ENCODE measurements around the gene FAM149B1.
"Not testable (repeated sequence)": the region's sequence is repeated elsewhere in the genome, so short reads cannot be mapped to it uniquely, and the experiment has no call there.

Gene FAM149B1

DNA sequence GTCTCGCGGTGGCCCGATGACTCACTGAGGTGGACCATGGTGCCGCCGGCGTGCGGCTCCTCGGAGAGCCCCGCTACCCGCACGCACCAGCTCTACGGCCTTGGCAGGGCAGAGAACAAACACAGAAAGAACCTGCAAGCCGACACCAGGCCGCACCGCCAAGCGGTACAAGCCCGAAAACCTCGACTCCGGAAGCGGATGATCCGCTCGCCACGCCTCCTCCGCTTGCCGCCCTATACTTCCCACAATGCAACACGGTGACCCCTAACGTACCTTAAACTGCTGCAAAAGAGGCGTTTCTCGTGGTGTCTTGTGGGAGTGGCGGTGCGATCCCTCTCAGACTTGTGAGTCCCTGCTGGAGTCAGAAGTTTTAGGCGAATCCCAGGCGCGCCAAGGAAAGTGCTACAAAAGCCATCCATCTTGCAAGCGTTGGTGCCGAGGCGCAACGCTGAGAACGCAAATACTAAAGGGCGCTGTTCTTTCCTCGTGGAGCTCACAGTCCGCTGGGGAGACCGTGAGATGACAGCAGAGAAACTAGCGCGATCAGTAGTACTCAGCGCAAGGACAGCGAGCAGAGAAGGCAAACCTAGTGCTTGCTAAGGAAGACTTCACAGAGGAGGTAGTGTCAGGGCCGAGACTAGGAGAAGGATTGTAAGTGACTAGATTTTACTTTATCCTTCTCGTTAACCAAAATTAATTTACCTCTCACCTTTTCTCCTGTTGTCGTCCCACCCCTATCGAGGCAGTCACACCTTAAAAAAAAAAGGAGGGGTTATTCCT, 84.7 kb downstream of the FAM149B1 start, which contains the start of gene MRPS16:
Gene MRPS16, minus strand, starts transcription at position 200 of the 780 bp plus-strand sequence. Its CDS starts 162 bp downstream, at position 38.
- H3K4me1 ChIP-seq (ENCODE audit: insufficient read depth, poor library complexity, severe bottlenecking): peaks cover 10% of the 10 kb centered on the region
- peaks cover 48% of the 10 kb centered on the region for H3K36me3 ChIP-seq (ENCODE audit: low read depth)
- peak within 1 kb of the TSS; percentile 77 for H3K27ac ChIP-seq (ENCODE audit: poor library complexity, severe bottlenecking)
- DNase-seq (ENCODE audit: low spot score): peak; percentile 93
- peak; percentile 84 for ATAC-seq (ENCODE audit: low read depth)
- TF ChIP-seq, protein P1, sequence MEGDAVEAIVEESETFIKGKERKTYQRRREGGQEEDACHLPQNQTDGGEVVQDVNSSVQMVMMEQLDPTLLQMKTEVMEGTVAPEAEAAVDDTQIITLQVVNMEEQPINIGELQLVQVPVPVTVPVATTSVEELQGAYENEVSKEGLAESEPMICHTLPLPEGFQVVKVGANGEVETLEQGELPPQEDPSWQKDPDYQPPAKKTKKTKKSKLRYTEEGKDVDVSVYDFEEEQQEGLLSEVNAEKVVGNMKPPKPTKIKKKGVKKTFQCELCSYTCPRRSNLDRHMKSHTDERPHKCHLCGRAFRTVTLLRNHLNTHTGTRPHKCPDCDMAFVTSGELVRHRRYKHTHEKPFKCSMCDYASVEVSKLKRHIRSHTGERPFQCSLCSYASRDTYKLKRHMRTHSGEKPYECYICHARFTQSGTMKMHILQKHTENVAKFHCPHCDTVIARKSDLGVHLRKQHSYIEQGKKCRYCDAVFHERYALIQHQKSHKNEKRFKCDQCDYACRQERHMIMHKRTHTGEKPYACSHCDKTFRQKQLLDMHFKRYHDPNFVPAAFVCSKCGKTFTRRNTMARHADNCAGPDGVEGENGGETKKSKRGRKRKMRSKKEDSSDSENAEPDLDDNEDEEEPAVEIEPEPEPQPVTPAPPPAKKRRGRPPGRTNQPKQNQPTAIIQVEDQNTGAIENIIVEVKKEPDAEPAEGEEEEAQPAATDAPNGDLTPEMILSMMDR (IDR thresholded peaks at IDR 0.05; ENCODE audit: poor library complexity, severe bottlenecking): no peak
- H3K27me3 ChIP-seq (ENCODE audit: insufficient read depth, poor library complexity, severe bottlenecking): no peaks in the 10 kb centered on the region
- peak within 1 kb of the TSS; percentile 84 for H3K4me3 ChIP-seq (ENCODE audit: severe bottlenecking)
- H3K9me3 ChIP-seq (ENCODE audit: severe bottlenecking): no peaks in the 10 kb centered on the region

- TF ChIP-seq, protein P1 (IDR thresholded peaks at IDR 0.05; ENCODE audit: poor library complexity, severe bottlenecking): peak; percentile 14
- ATAC-seq (ENCODE audit: low read depth): no peak
Observed at GRCh38 chr10:73253225-73253555, 85.3 kb downstream of the FAM149B1 start.

DNA sequence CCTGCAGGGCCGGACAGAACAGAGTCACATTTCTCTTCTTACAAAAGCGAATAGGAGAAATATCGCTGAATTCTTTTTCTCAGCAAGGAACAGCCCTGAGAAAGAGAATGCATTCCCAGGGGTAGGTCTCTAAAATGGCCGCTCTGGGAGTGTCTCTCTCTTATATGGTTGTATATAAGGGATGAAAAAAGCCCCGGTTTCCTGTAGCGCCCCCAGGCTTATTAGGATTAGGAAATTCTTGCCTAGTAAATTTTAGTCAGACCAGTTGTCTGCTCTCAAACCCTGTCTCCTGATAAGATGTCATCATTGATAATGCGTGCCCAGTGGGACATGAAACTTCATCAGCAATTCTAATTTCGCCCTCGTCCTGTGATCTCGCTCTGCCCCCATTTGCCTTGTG, 90.7 kb downstream of the FAM149B1 start:
- H3K27ac ChIP-seq (ENCODE audit: poor library complexity, severe bottlenecking); DNase-seq (ENCODE audit: low spot score); H3K4me3 ChIP-seq (ENCODE audit: severe bottlenecking); H3K9me3 ChIP-seq (ENCODE audit: severe bottlenecking); ATAC-seq (ENCODE audit: low read depth); H3K36me3 ChIP-seq (ENCODE audit: low read depth); H3K27me3 ChIP-seq (ENCODE audit: insufficient read depth, poor library complexity, severe bottlenecking): not testable (repeated sequence)
- H3K4me1 ChIP-seq (ENCODE audit: insufficient read depth, poor library complexity, severe bottlenecking): peaks cover 27% of the 10 kb centered on the region

More at GRCh38 chr10:73253225-73253555, 85.3 kb downstream of the FAM149B1 start:
- Histone ChIP-seq H3K36me3 (ENCODE audit: low read depth) (peaks cover 43% of the 10 kb centered on the region), H3K27me3 (ENCODE audit: insufficient read depth, poor library complexity, severe bottlenecking) (no peaks in the 10 kb centered on the region), H3K9me3 (ENCODE audit: severe bottlenecking) (no peaks in the 10 kb centered on the region), H3K4me3 (ENCODE audit: severe bottlenecking) (peak overlapping the region; percentile 84), H3K27ac (ENCODE audit: poor library complexity, severe bottlenecking) (peak overlapping the region; percentile 77), H3K4me1 (ENCODE audit: insufficient read depth, poor library complexity, severe bottlenecking) (peaks cover 10% of the 10 kb centered on the region)
- DNase-seq (ENCODE audit: low spot score): no peak

GRCh38 chr10:73261362-73261995, 93.6 kb downstream of the FAM149B1 start:
- no peak for DNase-seq (ENCODE audit: low spot score)
- no peaks in the 10 kb centered on the region for H3K27me3 ChIP-seq (ENCODE audit: insufficient read depth, poor library complexity, severe bottlenecking)

GRCh38 chr10:73262105-73262730, 94.3 kb downstream of the FAM149B1 start:
- peak overlapping the region; percentile 58 for H3K27ac ChIP-seq (ENCODE audit: poor library complexity, severe bottlenecking)
- H3K27me3 ChIP-seq (ENCODE audit: insufficient read depth, poor library complexity, severe bottlenecking): no peaks in the 10 kb centered on the region
- ATAC-seq (ENCODE audit: low read depth): peak; percentile 100
- DNase-seq (ENCODE audit: low spot score): peak; percentile 74
- peaks cover 29% of the 10 kb centered on the region for H3K4me1 ChIP-seq (ENCODE audit: insufficient read depth, poor library complexity, severe bottlenecking)
- TF ChIP-seq, protein P1 (IDR thresholded peaks at IDR 0.05; ENCODE audit: poor library complexity, severe bottlenecking): no peak
- H3K9me3 ChIP-seq (ENCODE audit: severe bottlenecking): peaks cover 4% of the 10 kb centered on the region
- no peaks in the 10 kb centered on the region for H3K36me3 ChIP-seq (ENCODE audit: low read depth)
- no peak overlapping the region for H3K4me3 ChIP-seq (ENCODE audit: severe bottlenecking)

More at GRCh38 chr10:73261362-73261995, 93.6 kb downstream of the FAM149B1 start:
- Histone ChIP-seq H3K27ac (ENCODE audit: poor library complexity, severe bottlenecking) (peak overlapping the region; percentile 58), H3K4me3 (ENCODE audit: severe bottlenecking) (no peak overlapping the region), H3K9me3 (ENCODE audit: severe bottlenecking) (peaks cover 4% of the 10 kb centered on the region), H3K4me1 (ENCODE audit: insufficient read depth, poor library complexity, severe bottlenecking) (peaks cover 29% of the 10 kb centered on the region), H3K36me3 (ENCODE audit: low read depth) (no peaks in the 10 kb centered on the region)
- TF ChIP-seq, protein P1 (IDR thresholded peaks at IDR 0.05; ENCODE audit: poor library complexity, severe bottlenecking): no peak
- ATAC-seq (ENCODE audit: low read depth): no peak

Measured in RWPE2 (cell line).